ENCODE data around the gene PRKAR2A. TPM values are rescaled to one million over a fixed set of nuclear protein-coding genes. Genes with fewer than 3 reads are reported as not detected.

The PRKAR2A gene
- polyA plus RNA-seq, 3 donors = 7.5 to 13.0 (median 12.3) TPM

- Mint-ChIP-seq H3K27ac (peak overlapping the region in 1 of 7 donors; percentile 10), H3K27me3 (ENCODE audit: low read depth in 3 of 3) (no peaks in the 10 kb centered on the region), H3K9me3 (no peaks in the 10 kb centered on the region), H3K4me3 (no peak overlapping the region), H3K36me3 (peaks cover 49 to 82% of the 10 kb centered on the region in 2 donors), H3K4me1 (peaks cover 9% of the 10 kb centered on the region)
- DNase-seq = no peak
- no peak overlapping the region for H2AFZ ChIP-seq (ENCODE audit: insufficient read depth, low read depth, low read length, poor library complexity, severe bottlenecking)
- H3K9me3 ChIP-seq (replicated peaks in 1 of 2; ENCODE audit: control insufficient read depth in 1 of 2, insufficient read depth in 1 of 2, low read length in 2 of 2) = no peaks in the 10 kb centered on the region
- no peak overlapping the region for H3K9ac ChIP-seq (ENCODE audit: insufficient read depth, low read length, poor library complexity, severe bottlenecking)
- intact Hi-C loops (cut with micrococcal nuclease) = no loop called here
- 100% methylated on average over 1 of the region's 3 CpGs for WGBS (ENCODE audit: insufficient coverage)
- H3K27ac ChIP-seq (ENCODE audit: low read depth in 1 of 2, low read length in 2 of 2) = no peak overlapping the region
- H4K20me1 ChIP-seq (ENCODE audit: insufficient read depth, low read length) = no peaks in the 10 kb centered on the region
- H3K4me1 ChIP-seq (ENCODE audit: control insufficient read depth in 1 of 2, insufficient read depth in 2 of 2, low read length in 2 of 2) = peaks cover 6 to 7% of the 10 kb centered on the region in 2 donors
- no peak overlapping the region for H3K4me3 ChIP-seq (replicated peaks in 1 of 3; ENCODE audit: low read depth in 2 of 3, low read length in 3 of 3)
- no peak for TF ChIP-seq CTCF (IDR thresholded peaks at IDR 0.05)
- no peak overlapping the region for H3K4me2 ChIP-seq (replicated peaks; ENCODE audit: extremely low read depth, low read length, poor library complexity, severe bottlenecking)
- H3K27me3 ChIP-seq (ENCODE audit: control insufficient read depth in 2 of 2, insufficient read depth in 2 of 2, low read length in 2 of 2) = no peaks in the 10 kb centered on the region
- H3K79me2 ChIP-seq (ENCODE audit: insufficient read depth, low read length) = no peaks in the 10 kb centered on the region
- H3K36me3 ChIP-seq (replicated peaks in 1 of 2; ENCODE audit: control insufficient read depth in 1 of 2, insufficient read depth in 2 of 2, low read length in 2 of 2) = peaks cover 36 to 54% of the 10 kb centered on the region in 2 donors
Observed at GRCh38 chr3:48863122-48863521, 15.4 kb upstream of the PRKAR2A start.

- no peak overlapping the region for H3K4me2 ChIP-seq (replicated peaks; ENCODE audit: extremely low read depth, low read length, poor library complexity, severe bottlenecking)
- intact Hi-C loops (cut with micrococcal nuclease) = no loop called here
- no peak for TF ChIP-seq CTCF (IDR thresholded peaks at IDR 0.05)
- Mint-ChIP-seq H3K27me3 (ENCODE audit: low read depth in 3 of 3) (no peaks in the 10 kb centered on the region), H3K36me3 (peaks cover 51 to 75% of the 10 kb centered on the region in 2 donors), H3K4me3 (no peak overlapping the region), H3K9me3 (no peaks in the 10 kb centered on the region), H3K4me1 (peaks cover 11% of the 10 kb centered on the region), H3K27ac (peak overlapping the region in 4 of 7 donors; percentile 24 to 81 (median 66))
- no peak overlapping the region for H2AFZ ChIP-seq (ENCODE audit: insufficient read depth, low read depth, low read length, poor library complexity, severe bottlenecking)
- H3K4me1 ChIP-seq (ENCODE audit: control insufficient read depth in 1 of 2, insufficient read depth in 2 of 2, low read length in 2 of 2) = peaks cover 6 to 7% of the 10 kb centered on the region in 2 donors
- DNase-seq = no peak
- peaks cover 48 to 66% of the 10 kb centered on the region in 2 donors for H3K36me3 ChIP-seq (replicated peaks in 1 of 2; ENCODE audit: control insufficient read depth in 1 of 2, insufficient read depth in 2 of 2, low read length in 2 of 2)
- no peaks in the 10 kb centered on the region for H3K79me2 ChIP-seq (ENCODE audit: insufficient read depth, low read length)
- no CpG with 5 or more reads among the region's 2 CpGs for WGBS (ENCODE audit: insufficient coverage)
- no peak overlapping the region for H3K4me3 ChIP-seq (replicated peaks in 1 of 3; ENCODE audit: low read depth in 2 of 3, low read length in 3 of 3)
- H3K27me3 ChIP-seq (ENCODE audit: control insufficient read depth in 2 of 2, insufficient read depth in 2 of 2, low read length in 2 of 2) = no peaks in the 10 kb centered on the region
- H3K27ac ChIP-seq (ENCODE audit: low read depth in 1 of 2, low read length in 2 of 2) = no peak overlapping the region
- H3K9me3 ChIP-seq (replicated peaks in 1 of 2; ENCODE audit: control insufficient read depth in 1 of 2, insufficient read depth in 1 of 2, low read length in 2 of 2) = no peaks in the 10 kb centered on the region
- no peak overlapping the region for H3K9ac ChIP-seq (ENCODE audit: insufficient read depth, low read length, poor library complexity, severe bottlenecking)
- no peaks in the 10 kb centered on the region for H4K20me1 ChIP-seq (ENCODE audit: insufficient read depth, low read length)
Observed at GRCh38 chr3:48859206-48859605, 11.5 kb upstream of the PRKAR2A start.
